GM21390 (cell line): ENCODE measurements around the gene TM9SF4.

Source experiments
- ATAC-seq: cut with Tn5 transposase; IDR thresholded peaks from one replicate; pipeline ENCODE4 v1.9.1; 2021; ENCODE audit not compliant: unreplicated experiment

TM9SF4 gene

GRCh38 chr20:32109392-32110172 is at the start of gene TM9SF4:
TSS of gene TM9SF4 (plus strand) at chr20:32109714. CDS start at chr20:32109741, 27 bp downstream.
- ATAC-seq = peak; percentile 84

- no peak for ATAC-seq
These were observed 46.7 kb upstream of the TM9SF4 start for GRCh38 chr20:32062776-32063170.

- no peak for ATAC-seq
These were observed 45.8 kb upstream of the TM9SF4 start for GRCh38 chr20:32063695-32064094.

GRCh38 chr20:32064667-32065066 is 44.8 kb upstream of the TM9SF4 start:
- ATAC-seq = no peak

GRCh38 chr20:32067234-32067821 is 42.2 kb upstream of the TM9SF4 start:
- no peak for ATAC-seq

GRCh38 chr20:32068174-32068573 is 41.3 kb upstream of the TM9SF4 start:
- ATAC-seq = no peak

GRCh38 chr20:32069711-32070110 is 39.8 kb upstream of the TM9SF4 start:
- no peak for ATAC-seq

- ATAC-seq = no peak
These were observed 39.2 kb upstream of the TM9SF4 start for GRCh38 chr20:32070282-32070681.

- ATAC-seq = no peak
These were observed 38.8 kb upstream of the TM9SF4 start for GRCh38 chr20:32070690-32071213.

GRCh38 chr20:32071395-32072167 is 37.9 kb upstream of the TM9SF4 start:
- no peak for ATAC-seq

- ATAC-seq = no peak
These were observed 37.3 kb upstream of the TM9SF4 start for GRCh38 chr20:32072168-32072750.

- no peak for ATAC-seq
These were observed 34.0 kb upstream of the TM9SF4 start for GRCh38 chr20:32075534-32075933.

- no peak for ATAC-seq
These were observed 32.3 kb upstream of the TM9SF4 start for GRCh38 chr20:32077190-32077589.

- ATAC-seq = no peak
These were observed 31.2 kb upstream of the TM9SF4 start for GRCh38 chr20:32078322-32078721.

- ATAC-seq = no peak
These were observed 30.7 kb upstream of the TM9SF4 start for GRCh38 chr20:32078791-32079190.

GRCh38 chr20:32079655-32080109 is 29.8 kb upstream of the TM9SF4 start:
- ATAC-seq = no peak

GRCh38 chr20:32080783-32081182 is 28.7 kb upstream of the TM9SF4 start:
- no peak for ATAC-seq

GRCh38 chr20:32083469-32083868 is 26.0 kb upstream of the TM9SF4 start:
- no peak for ATAC-seq

- ATAC-seq = no peak
These were observed 22.4 kb upstream of the TM9SF4 start for GRCh38 chr20:32087070-32087469.

GRCh38 chr20:32088759-32089158 is 20.8 kb upstream of the TM9SF4 start:
- no peak for ATAC-seq
